Ishikawa (cell line): ENCODE results near the gene ADCY5.

Experiments
- CEBPB ChIP-seq: IDR thresholded peaks from 2 replicates; pipeline ENCODE4 v1.6.1; 2012
- CREB1 ChIP-seq: IDR thresholded peaks from 2 replicates; pipeline ENCODE4 v1.6.1; 2012; ENCODE audit warnings: low read depth
- EGR1 ChIP-seq: IDR thresholded peaks from 2 replicates; pipeline ENCODE4 v1.6.1; 2012
- EP300 ChIP-seq: IDR thresholded peaks from 2 replicates; pipeline ENCODE4 v1.6.1; 2012; ENCODE audit warnings: borderline replicate concordance
- FOXM1 ChIP-seq: IDR thresholded peaks from 2 replicates; pipeline ENCODE4 v1.6.1; 2012; ENCODE audit warnings: low read depth, borderline replicate concordance
- MAX ChIP-seq: IDR thresholded peaks from 2 replicates; pipeline ENCODE4 v1.6.1; 2012
- NFIC ChIP-seq: IDR thresholded peaks from 2 replicates; pipeline ENCODE4 v1.6.1; 2012
- RAD21 ChIP-seq: IDR thresholded peaks from 2 replicates; pipeline ENCODE4 v1.6.1; 2012; ENCODE audit warnings: low read depth
- REST ChIP-seq: IDR thresholded peaks from 2 replicates; pipeline ENCODE4 v1.6.1; 2012; ENCODE audit warnings: low read depth, mild to moderate bottlenecking
- TAF1 ChIP-seq: IDR thresholded peaks from 2 replicates; pipeline ENCODE4 v1.6.1; 2012; ENCODE audit warnings: low read depth, mild to moderate bottlenecking
- TCF12 ChIP-seq: IDR thresholded peaks from 2 replicates; pipeline ENCODE4 v1.6.1; 2012; ENCODE audit warnings: low read depth
- TEAD4 ChIP-seq: IDR thresholded peaks from 2 replicates; pipeline ENCODE4 v1.6.1; 2012
- USF1 ChIP-seq: IDR thresholded peaks from 2 replicates; pipeline ENCODE4 v1.6.1; 2012
- YY1 ChIP-seq: IDR thresholded peaks from 2 replicates; pipeline ENCODE4 v1.6.1; 2012; ENCODE audit warnings: low read depth
- ZBTB7A ChIP-seq: IDR thresholded peaks from 2 replicates; pipeline ENCODE4 v1.6.1; 2012; ENCODE audit warnings: low read depth

Gene ADCY5

GRCh38 chr3:123377243-123377740, 71.6 kb downstream of the ADCY5 start:
- TF ChIP-seq EP300 (no peak), EGR1 (no peak), NFIC (no peak), TEAD4 (no peak), CEBPB (no peak), YY1 (no peak), REST (no peak), ZBTB7A (no peak), TAF1 (no peak), RAD21 (no peak), USF1 (no peak), TCF12 (no peak), CREB1 (no peak), FOXM1 (no peak), MAX (no peak)

GRCh38 chr3:123376451-123377242, 72.2 kb downstream of the ADCY5 start:
- no peak for TF ChIP-seq RAD21
- no peak for TF ChIP-seq EGR1
- no peak for TF ChIP-seq CEBPB
- TF ChIP-seq EP300: no peak
- TF ChIP-seq TEAD4: no peak
- TF ChIP-seq USF1: no peak
- TF ChIP-seq FOXM1: no peak
- TF ChIP-seq MAX: no peak
- no peak for TF ChIP-seq TCF12
- TF ChIP-seq CREB1: no peak
- no peak for TF ChIP-seq NFIC
- TF ChIP-seq YY1: no peak
- TF ChIP-seq ZBTB7A: no peak
- TF ChIP-seq TAF1: no peak

- no peak for TF ChIP-seq NFIC
- TF ChIP-seq RAD21: peak; percentile 51
Observed at GRCh38 chr3:123375014-123375940, 73.6 kb downstream of the ADCY5 start.

- TF ChIP-seq TCF12: no peak
- no peak for TF ChIP-seq MAX
- TF ChIP-seq EGR1: no peak
- no peak for TF ChIP-seq REST
- no peak for TF ChIP-seq YY1
- no peak for TF ChIP-seq EP300
- TF ChIP-seq CREB1: no peak
- no peak for TF ChIP-seq TEAD4
Observed at GRCh38 chr3:123374016-123374415, 74.9 kb downstream of the ADCY5 start.

GRCh38 chr3:123373474-123373987, 75.4 kb downstream of the ADCY5 start:
- TF ChIP-seq FOXM1 (no peak), MAX (no peak)
